Stomach smooth muscle (tissue), 2 donors: ENCODE data around the gene KLHL36.
A peak's percentile ranks its signal among the peaks of the same experiment; 100 is the strongest.

Source experiments
- H3K27ac ChIP-seq: one replicate; pipeline ENCODE4 v1.7.0; 2013; ENCODE audit warnings: mild to moderate bottlenecking, low read length, inconsistent platforms
- H3K27me3 ChIP-seq, 2 donors: one replicate each; pipeline ENCODE4 v1.7.0; 2013; ENCODE audit warnings: low read length in 2 of 2; ENCODE audit not compliant: insufficient read depth in 2 of 2, control insufficient read depth in 1 of 2
- H3K36me3 ChIP-seq, 2 donors: one replicate each; pipeline ENCODE4 v1.7.0; 2013; ENCODE audit warnings: low read length in 2 of 2; ENCODE audit not compliant: control insufficient read depth in 2 of 2, insufficient read depth in 2 of 2
- H3K4me1 ChIP-seq: one replicate; pipeline ENCODE4 v1.7.0; 2013; ENCODE audit warnings: low read length; ENCODE audit not compliant: control insufficient read depth, insufficient read depth
- H3K4me3 ChIP-seq, 2 donors: one replicate each; pipeline ENCODE4 v1.7.0; 2013; ENCODE audit warnings: low read length in 2 of 2
- H3K9ac ChIP-seq, 2 donors: one replicate each; pipeline ENCODE4 v1.7.0; 2013; ENCODE audit warnings: low read length in 2 of 2, mild to moderate bottlenecking in 1 of 2
- H3K9me3 ChIP-seq, 2 donors: one replicate each; pipeline ENCODE4 v1.7.0; 2013; ENCODE audit warnings: low read length in 2 of 2; ENCODE audit not compliant: control insufficient read depth in 2 of 2
- donor health status: healthy.
- donor health status: Pancreatic carcinoma.

The KLHL36 gene

DNA sequence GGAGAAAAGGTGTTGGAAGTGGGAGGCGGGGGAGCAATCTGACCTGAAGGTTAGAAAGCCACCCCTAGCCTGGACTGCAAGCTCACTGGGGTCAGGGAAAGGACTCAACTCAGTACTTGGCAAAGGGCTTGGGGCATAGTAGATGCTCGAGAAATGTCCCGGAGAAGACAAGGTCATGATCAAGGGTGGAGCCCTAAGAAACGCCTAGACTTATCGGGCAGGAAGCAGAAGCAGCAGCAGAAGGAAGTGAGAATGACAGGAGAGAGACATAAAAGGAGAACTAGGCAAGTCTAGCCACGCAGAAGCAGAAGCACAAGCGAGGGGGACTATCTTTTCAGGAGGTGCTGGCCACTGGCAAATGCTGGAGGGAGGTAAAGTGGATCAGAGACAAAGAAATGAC, 40.6 kb upstream of the KLHL36 start:
- Histone ChIP-seq H3K9me3 (peaks cover 0 to 3% of the 10 kb centered on the region in 2 donors), H3K27me3 (no peaks in the 10 kb centered on the region), H3K4me3 (no peak overlapping the region), H3K27ac (no peak overlapping the region), H3K36me3 (no peaks in the 10 kb centered on the region), H3K9ac (no peak overlapping the region), H3K4me1 (peaks cover 9% of the 10 kb centered on the region)

- no peak overlapping the region for H3K27ac ChIP-seq
- peaks cover 0 to 3% of the 10 kb centered on the region in 2 donors for H3K9me3 ChIP-seq
- H3K4me1 ChIP-seq = peaks cover 9% of the 10 kb centered on the region
- no peaks in the 10 kb centered on the region for H3K27me3 ChIP-seq
- H3K9ac ChIP-seq = no peak overlapping the region
- H3K4me3 ChIP-seq = no peak overlapping the region
- H3K36me3 ChIP-seq = no peaks in the 10 kb centered on the region
Measured at GRCh38 chr16:84608282-84608681, 40.0 kb upstream of the KLHL36 start.

GRCh38 chr16:84609563-84610177, 38.6 kb upstream of the KLHL36 start:
- Histone ChIP-seq H3K4me1 (peaks cover 9% of the 10 kb centered on the region), H3K27me3 (no peaks in the 10 kb centered on the region), H3K9ac (no peak overlapping the region), H3K27ac (no peak overlapping the region), H3K4me3 (no peak overlapping the region), H3K9me3 (peaks cover 0 to 3% of the 10 kb centered on the region in 2 donors), H3K36me3 (no peaks in the 10 kb centered on the region)

- H3K4me3 ChIP-seq = no peak overlapping the region
- no peaks in the 10 kb centered on the region for H3K36me3 ChIP-seq
- H3K9ac ChIP-seq = no peak overlapping the region
- no peak overlapping the region for H3K27ac ChIP-seq
- H3K4me1 ChIP-seq = peaks cover 9% of the 10 kb centered on the region
- no peaks in the 10 kb centered on the region for H3K27me3 ChIP-seq
- peaks cover 0 to 3% of the 10 kb centered on the region in 2 donors for H3K9me3 ChIP-seq
Measured at GRCh38 chr16:84610376-84610775, 37.9 kb upstream of the KLHL36 start.

- Histone ChIP-seq H3K36me3 (no peaks in the 10 kb centered on the region), H3K4me1 (peaks cover 9% of the 10 kb centered on the region), H3K9ac (no peak overlapping the region), H3K4me3 (no peak overlapping the region), H3K9me3 (no peaks in the 10 kb centered on the region), H3K27me3 (no peaks in the 10 kb centered on the region), H3K27ac (no peak overlapping the region)
Measured at GRCh38 chr16:84611041-84611440, 37.3 kb upstream of the KLHL36 start.

DNA sequence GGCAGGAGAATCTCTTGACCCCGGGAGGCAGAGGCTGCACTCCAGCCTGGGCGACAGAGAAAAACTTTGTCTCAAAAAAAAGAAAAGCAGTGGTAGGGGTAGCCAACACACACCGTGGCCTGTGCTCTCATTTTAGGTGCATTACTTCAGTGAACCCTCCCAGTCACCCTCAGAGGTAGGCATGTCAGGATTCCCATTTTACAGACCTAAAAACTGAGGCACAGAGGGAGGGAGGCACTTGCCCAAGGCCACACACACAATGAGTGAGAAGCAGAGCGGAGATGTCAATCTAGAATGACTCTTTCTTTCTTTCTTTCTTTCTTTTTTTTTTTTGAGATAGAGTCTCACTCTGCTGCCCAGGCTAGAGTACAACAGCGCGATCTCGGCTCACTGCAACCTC, 35.6 kb upstream of the KLHL36 start:
- Histone ChIP-seq H3K4me1 (peaks cover 22% of the 10 kb centered on the region), H3K4me3 (no peak overlapping the region), H3K27me3 (no peaks in the 10 kb centered on the region), H3K27ac (no peak overlapping the region), H3K9ac (no peak overlapping the region), H3K9me3 (no peaks in the 10 kb centered on the region), H3K36me3 (no peaks in the 10 kb centered on the region)

GRCh38 chr16:84613408-84614072, 34.8 kb upstream of the KLHL36 start:
- Histone ChIP-seq H3K4me3 (no peak overlapping the region), H3K27me3 (no peaks in the 10 kb centered on the region), H3K36me3 (no peaks in the 10 kb centered on the region), H3K4me1 (peaks cover 25% of the 10 kb centered on the region), H3K27ac (no peak overlapping the region), H3K9ac (no peak overlapping the region), H3K9me3 (no peaks in the 10 kb centered on the region)

DNA sequence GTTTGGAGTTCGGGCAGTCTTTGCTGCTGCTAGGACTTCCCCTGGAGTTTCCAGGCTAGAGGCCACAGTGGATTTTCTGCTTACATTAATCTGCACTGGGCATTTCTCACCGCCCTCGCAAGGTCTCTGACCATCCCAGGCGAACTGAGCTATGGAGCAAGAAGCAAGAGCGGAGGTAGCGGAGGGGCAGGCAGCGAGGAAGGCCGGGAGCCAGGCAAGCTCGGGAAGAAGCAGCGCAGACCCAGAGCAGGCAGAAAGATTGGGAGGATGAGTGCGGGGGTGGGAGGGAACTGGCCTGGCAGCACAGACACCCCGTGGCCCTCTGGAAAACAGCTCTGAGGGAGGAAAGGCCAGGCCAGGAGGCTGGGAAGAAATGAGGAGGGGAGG, 34.2 kb upstream of the KLHL36 start:
- no peak overlapping the region for H3K27ac ChIP-seq

GRCh38 chr16:84614623-84614967, 33.7 kb upstream of the KLHL36 start:
- Histone ChIP-seq H3K9me3 (no peaks in the 10 kb centered on the region), H3K4me1 (peaks cover 30% of the 10 kb centered on the region), H3K27ac (no peak overlapping the region), H3K27me3 (no peaks in the 10 kb centered on the region), H3K36me3 (no peaks in the 10 kb centered on the region), H3K4me3 (no peak overlapping the region), H3K9ac (no peak overlapping the region)

More for the DNA sequence above, 34.2 kb upstream of the KLHL36 start:
- Histone ChIP-seq H3K27me3 (no peaks in the 10 kb centered on the region), H3K9ac (no peak overlapping the region), H3K9me3 (no peaks in the 10 kb centered on the region), H3K36me3 (no peaks in the 10 kb centered on the region), H3K4me3 (no peak overlapping the region), H3K4me1 (peaks cover 30% of the 10 kb centered on the region)

DNA sequence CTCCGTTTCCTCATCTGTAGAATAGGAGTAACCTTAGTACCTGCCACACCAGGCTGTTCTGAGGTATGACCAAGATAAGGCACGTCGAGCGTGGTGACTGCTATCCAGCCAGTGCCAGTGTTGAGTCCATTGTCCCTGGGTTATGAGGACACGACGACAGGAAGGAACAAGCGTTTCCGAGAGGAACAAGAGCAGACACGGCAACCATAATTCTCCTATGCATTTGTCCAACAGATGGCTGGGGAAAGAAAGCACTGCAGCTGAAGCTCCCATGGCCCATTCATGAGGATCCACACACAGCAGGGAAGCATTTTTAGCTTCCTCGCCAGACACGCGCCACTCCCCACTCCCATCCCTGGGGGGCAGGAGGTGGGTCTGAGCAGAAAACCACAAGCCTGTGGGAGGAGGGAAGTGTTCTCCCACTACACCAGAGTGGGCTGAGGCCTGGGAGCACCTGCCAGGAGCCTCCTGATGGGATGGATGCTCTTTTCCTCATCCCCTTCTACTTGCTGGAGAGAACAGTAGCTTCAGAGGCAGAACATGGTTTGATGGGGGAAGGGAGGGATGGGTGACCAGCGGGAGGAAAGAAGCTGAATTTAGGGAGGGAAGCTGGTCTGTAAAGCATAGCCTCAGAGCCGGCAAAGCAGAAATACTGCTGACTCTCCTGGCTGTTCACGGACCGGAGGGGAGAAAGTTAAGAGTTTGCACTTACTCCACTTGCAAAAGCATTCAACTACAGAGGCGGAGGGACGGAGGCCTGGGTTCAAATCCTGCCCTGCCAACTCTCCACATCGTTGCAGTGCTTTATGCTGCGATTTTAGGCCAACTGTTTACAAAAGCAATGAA, 33.1 kb upstream of the KLHL36 start:
- Histone ChIP-seq H3K9me3 (no peaks in the 10 kb centered on the region), H3K36me3 (no peaks in the 10 kb centered on the region), H3K27me3 (no peaks in the 10 kb centered on the region), H3K27ac (no peak overlapping the region), H3K9ac (no peak overlapping the region), H3K4me1 (peaks cover 30% of the 10 kb centered on the region), H3K4me3 (peak overlapping the region in 1 of 2 donors; percentile 22)
